ENCODE data around the gene TMEM17. TPM values are rescaled to one million over a fixed set of nuclear protein-coding genes. Genes with fewer than 3 reads are reported as not detected.
A peak's percentile ranks its signal among the peaks of the same experiment; 100 is the strongest.

TMEM17 gene
- total and polyA plus RNA-seq, 2 donors (not counting 1 experiment from before 2014, with no cell fraction given): 2.5 to 4.9 TPM

DNA sequence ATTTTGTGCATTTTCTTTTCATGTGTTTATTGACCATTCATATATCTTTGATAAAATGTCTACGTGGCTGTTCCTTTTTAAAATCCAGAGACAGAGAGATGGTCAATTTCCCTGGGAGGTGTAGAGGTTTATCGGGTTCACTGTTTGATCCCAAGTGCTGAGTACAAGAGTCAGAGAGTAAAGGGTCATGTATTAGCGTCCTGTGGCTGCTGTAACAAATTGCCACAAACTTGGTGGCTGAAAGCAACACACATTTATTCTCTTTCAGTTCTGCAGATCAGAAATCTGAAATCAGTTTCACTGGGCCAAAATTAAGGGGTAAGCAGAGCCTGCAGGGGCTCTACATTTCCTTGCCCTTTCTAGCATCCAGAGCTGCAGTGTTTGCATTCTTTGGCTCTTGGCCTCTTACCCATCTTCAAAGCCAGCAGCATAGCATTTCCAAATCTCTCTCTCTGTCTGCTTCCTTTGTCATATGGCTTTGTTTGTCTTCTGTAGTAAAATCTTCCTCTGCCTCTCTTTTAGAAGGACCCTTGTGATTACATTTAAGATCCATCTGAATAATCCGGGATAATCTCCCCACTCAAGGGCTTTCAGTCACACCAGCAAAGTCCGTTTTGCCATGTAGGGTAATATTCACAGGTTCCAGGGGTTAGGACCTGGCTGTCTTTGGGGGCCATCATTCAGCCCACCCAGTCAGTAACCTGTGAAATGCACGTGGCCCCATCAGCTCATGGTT, 49.9 kb downstream of the TMEM17 start:
- H3K4me3 ChIP-seq (replicated peaks in 1 of 4; ENCODE audit: control extremely low read depth in 1 of 4, insufficient read depth in 1 of 4, low read depth in 3 of 4, low read length in 4 of 4): no peak overlapping the region

DNA sequence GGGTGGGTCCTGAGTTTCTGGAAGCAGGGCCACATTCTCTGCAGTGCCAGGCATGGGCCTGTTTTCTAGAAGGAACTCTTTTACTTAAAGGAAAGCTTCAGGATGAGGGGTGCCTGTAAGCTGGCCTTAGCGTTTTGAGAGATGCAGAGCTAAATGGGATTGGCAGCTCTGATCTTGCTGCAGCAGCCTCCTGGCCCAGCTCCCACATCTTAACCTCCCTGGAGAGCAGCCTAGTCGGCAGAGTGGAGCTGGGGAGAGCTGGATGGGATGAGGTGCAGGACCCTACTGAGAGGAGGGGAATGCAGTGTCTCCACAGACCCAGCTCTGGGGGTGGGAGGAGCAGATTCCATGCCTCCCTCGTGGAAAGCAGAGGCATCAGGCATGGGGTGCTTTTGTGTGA, 52.0 kb downstream of the TMEM17 start:
- TF ChIP-seq EZH2 (IDR thresholded peaks at IDR 0.05; ENCODE audit: low read length, missing control alignments): no peak
- TF ChIP-seq, protein P1, sequence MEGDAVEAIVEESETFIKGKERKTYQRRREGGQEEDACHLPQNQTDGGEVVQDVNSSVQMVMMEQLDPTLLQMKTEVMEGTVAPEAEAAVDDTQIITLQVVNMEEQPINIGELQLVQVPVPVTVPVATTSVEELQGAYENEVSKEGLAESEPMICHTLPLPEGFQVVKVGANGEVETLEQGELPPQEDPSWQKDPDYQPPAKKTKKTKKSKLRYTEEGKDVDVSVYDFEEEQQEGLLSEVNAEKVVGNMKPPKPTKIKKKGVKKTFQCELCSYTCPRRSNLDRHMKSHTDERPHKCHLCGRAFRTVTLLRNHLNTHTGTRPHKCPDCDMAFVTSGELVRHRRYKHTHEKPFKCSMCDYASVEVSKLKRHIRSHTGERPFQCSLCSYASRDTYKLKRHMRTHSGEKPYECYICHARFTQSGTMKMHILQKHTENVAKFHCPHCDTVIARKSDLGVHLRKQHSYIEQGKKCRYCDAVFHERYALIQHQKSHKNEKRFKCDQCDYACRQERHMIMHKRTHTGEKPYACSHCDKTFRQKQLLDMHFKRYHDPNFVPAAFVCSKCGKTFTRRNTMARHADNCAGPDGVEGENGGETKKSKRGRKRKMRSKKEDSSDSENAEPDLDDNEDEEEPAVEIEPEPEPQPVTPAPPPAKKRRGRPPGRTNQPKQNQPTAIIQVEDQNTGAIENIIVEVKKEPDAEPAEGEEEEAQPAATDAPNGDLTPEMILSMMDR (conservative IDR thresholded peaks at IDR 0.05 in 1 of 2, IDR thresholded peaks at IDR 0.05 in 1 of 2; ENCODE audit: low read depth in 1 of 2, low read length in 2 of 2): no peak
- DNase-seq (ENCODE audit: low read depth in 2 of 2): no peak
- Histone ChIP-seq H3K9ac (ENCODE audit: insufficient read depth, low read length) (no peak overlapping the region), H3K9me3 (ENCODE audit: control insufficient read depth, insufficient read depth, low read depth, low read length) (no peaks in the 10 kb centered on the region), H3K27me3 (ENCODE audit: control insufficient read depth, insufficient read depth, low read length) (no peaks in the 10 kb centered on the region), H3K27ac (ENCODE audit: insufficient read depth, low read length) (no peak overlapping the region), H3K4me3 (replicated peaks in 1 of 4; ENCODE audit: control extremely low read depth in 1 of 4, insufficient read depth in 1 of 4, low read depth in 3 of 4, low read length in 4 of 4) (no peak overlapping the region), H4K20me1 (ENCODE audit: control insufficient read depth, extremely low read depth, insufficient read depth, low read length) (no peaks in the 10 kb centered on the region), H3K36me3 (ENCODE audit: control insufficient read depth, insufficient read depth, low read length) (no peaks in the 10 kb centered on the region), H3K4me2 (ENCODE audit: extremely low read depth, insufficient read depth, low read length) (no peak overlapping the region), H3K79me2 (ENCODE audit: control insufficient read depth, insufficient read depth, low read length) (no peaks in the 10 kb centered on the region), H3K4me1 (ENCODE audit: control insufficient read depth, extremely low read depth, insufficient read depth, low read length) (peaks cover 6% of the 10 kb centered on the region), H2AFZ (ENCODE audit: low read length) (no peak overlapping the region)

More for the DNA sequence above, 49.9 kb downstream of the TMEM17 start:
- Histone ChIP-seq H3K36me3 (ENCODE audit: control insufficient read depth, insufficient read depth, low read length) (no peaks in the 10 kb centered on the region), H3K27ac (ENCODE audit: insufficient read depth, low read length) (no peak overlapping the region), H4K20me1 (ENCODE audit: control insufficient read depth, extremely low read depth, insufficient read depth, low read length) (no peaks in the 10 kb centered on the region), H3K4me1 (ENCODE audit: control insufficient read depth, extremely low read depth, insufficient read depth, low read length) (peaks cover 6% of the 10 kb centered on the region), H3K27me3 (ENCODE audit: control insufficient read depth, insufficient read depth, low read length) (no peaks in the 10 kb centered on the region), H3K4me2 (ENCODE audit: extremely low read depth, insufficient read depth, low read length) (no peak overlapping the region), H3K9me3 (ENCODE audit: control insufficient read depth, insufficient read depth, low read depth, low read length) (no peaks in the 10 kb centered on the region), H2AFZ (ENCODE audit: low read length) (no peak overlapping the region), H3K9ac (ENCODE audit: insufficient read depth, low read length) (no peak overlapping the region), H3K79me2 (ENCODE audit: control insufficient read depth, insufficient read depth, low read length) (no peaks in the 10 kb centered on the region)
- DNase-seq (ENCODE audit: low read depth in 2 of 2): no peak
- TF ChIP-seq, protein P1 (conservative IDR thresholded peaks at IDR 0.05 in 1 of 2, IDR thresholded peaks at IDR 0.05 in 1 of 2; ENCODE audit: low read depth in 1 of 2, low read length in 2 of 2): no peak
- no peak for TF ChIP-seq EZH2 (IDR thresholded peaks at IDR 0.05; ENCODE audit: low read length, missing control alignments)

DNA sequence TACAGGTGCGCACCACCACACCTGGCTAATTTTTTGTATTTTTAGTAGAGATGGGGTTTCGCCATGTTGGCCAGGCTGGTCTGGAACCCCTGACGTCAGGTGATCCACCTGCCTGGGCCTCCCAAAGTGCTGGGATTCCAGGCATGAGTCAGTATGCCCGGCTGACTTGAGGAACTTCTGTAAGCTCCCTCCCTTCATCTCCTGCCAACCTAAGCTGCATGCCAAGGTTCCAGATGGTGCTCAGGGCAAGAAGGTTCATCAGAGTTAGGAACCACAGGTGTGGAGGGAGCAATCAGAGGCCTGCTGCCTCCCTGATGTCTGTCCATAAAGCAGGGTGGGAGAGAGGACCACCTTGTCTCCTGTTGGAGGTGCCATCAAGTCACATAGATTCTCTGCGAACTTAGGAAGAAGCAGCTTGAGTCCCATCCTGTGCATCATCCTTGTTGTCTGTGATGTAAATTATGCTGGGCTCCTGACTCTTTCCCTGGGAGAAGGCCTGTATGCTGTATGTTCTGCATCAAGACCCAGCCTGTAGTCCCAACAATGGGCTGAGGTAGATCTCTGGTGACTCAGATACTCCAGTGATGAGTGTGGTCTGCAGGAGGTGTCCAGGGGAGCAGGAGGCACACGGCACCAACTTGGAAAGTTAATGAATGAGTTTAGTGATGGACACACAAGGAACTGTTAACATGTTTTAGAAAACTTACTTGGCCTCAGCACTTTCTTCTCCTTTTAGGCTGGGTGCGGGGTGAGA, 53.1 kb downstream of the TMEM17 start:
- DNase-seq (ENCODE audit: low read depth in 2 of 2): peak in 1 of 2 donors; percentile 26
- Histone ChIP-seq H3K79me2 (ENCODE audit: control insufficient read depth, insufficient read depth, low read length) (no peaks in the 10 kb centered on the region), H3K4me3 (replicated peaks in 1 of 4; ENCODE audit: control extremely low read depth in 1 of 4, insufficient read depth in 1 of 4, low read depth in 3 of 4, low read length in 4 of 4) (no peak overlapping the region), H3K27ac (ENCODE audit: insufficient read depth, low read length) (no peak overlapping the region), H4K20me1 (ENCODE audit: control insufficient read depth, extremely low read depth, insufficient read depth, low read length) (no peaks in the 10 kb centered on the region), H3K27me3 (ENCODE audit: control insufficient read depth, insufficient read depth, low read length) (no peaks in the 10 kb centered on the region), H3K36me3 (ENCODE audit: control insufficient read depth, insufficient read depth, low read length) (no peaks in the 10 kb centered on the region), H3K4me2 (ENCODE audit: extremely low read depth, insufficient read depth, low read length) (no peak overlapping the region), H3K9ac (ENCODE audit: insufficient read depth, low read length) (no peak overlapping the region), H2AFZ (ENCODE audit: low read length) (no peak overlapping the region), H3K4me1 (ENCODE audit: control insufficient read depth, extremely low read depth, insufficient read depth, low read length) (peaks cover 6% of the 10 kb centered on the region), H3K9me3 (ENCODE audit: control insufficient read depth, insufficient read depth, low read depth, low read length) (no peaks in the 10 kb centered on the region)
- TF ChIP-seq, protein P1 (conservative IDR thresholded peaks at IDR 0.05 in 1 of 2, IDR thresholded peaks at IDR 0.05 in 1 of 2; ENCODE audit: low read depth in 1 of 2, low read length in 2 of 2): no peak
- TF ChIP-seq EZH2 (IDR thresholded peaks at IDR 0.05; ENCODE audit: low read length, missing control alignments): no peak

Measured in fibroblast of lung (primary cell).